ENCODE data around the gene NUCB2.

NUCB2 gene

DNA sequence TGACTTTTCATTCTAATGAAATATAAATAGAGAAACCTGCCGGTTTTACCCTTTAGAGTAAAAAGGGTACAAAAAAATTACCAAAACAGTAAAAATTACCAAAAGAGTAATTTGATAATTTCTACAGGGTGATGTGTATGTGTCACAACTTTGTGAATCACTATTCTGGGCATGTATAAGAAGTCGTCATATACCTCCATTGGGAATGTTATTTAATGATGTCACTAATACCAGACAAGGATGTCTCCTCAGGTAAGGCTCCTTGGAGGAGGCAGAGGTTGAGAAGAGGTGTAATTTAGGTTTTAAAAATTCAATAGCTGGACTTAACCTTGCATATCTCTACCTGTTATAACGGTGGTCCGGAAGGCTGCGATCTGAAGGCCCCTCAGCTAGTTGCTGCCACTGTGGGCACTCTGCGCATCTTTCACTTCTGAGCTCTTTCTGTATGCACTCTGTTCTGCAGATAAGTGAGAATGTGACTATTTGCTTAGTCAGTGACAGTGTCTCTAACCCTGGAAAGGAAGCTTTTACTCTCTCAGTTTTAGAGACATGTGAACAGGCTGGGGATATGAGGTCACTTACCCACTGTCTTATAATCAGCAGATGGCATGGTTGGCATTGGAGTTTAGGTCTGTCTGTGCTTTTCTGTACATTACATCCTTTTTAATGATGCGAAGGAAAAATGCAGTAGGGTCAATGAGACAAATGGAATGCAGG is 74.1 kb downstream of the NUCB2 start:
- TF ChIP-seq, protein P1, sequence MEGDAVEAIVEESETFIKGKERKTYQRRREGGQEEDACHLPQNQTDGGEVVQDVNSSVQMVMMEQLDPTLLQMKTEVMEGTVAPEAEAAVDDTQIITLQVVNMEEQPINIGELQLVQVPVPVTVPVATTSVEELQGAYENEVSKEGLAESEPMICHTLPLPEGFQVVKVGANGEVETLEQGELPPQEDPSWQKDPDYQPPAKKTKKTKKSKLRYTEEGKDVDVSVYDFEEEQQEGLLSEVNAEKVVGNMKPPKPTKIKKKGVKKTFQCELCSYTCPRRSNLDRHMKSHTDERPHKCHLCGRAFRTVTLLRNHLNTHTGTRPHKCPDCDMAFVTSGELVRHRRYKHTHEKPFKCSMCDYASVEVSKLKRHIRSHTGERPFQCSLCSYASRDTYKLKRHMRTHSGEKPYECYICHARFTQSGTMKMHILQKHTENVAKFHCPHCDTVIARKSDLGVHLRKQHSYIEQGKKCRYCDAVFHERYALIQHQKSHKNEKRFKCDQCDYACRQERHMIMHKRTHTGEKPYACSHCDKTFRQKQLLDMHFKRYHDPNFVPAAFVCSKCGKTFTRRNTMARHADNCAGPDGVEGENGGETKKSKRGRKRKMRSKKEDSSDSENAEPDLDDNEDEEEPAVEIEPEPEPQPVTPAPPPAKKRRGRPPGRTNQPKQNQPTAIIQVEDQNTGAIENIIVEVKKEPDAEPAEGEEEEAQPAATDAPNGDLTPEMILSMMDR (conservative IDR thresholded peaks at IDR 0.05; ENCODE audit: control insufficient read depth, insufficient read depth, low read depth, low read length), result no peak
- H3K4me3 ChIP-seq (ENCODE audit: control insufficient read depth, low read depth, low read length), result no peak overlapping the region
- DNase-seq (ENCODE audit: low read depth), result peak; percentile 28

DNA sequence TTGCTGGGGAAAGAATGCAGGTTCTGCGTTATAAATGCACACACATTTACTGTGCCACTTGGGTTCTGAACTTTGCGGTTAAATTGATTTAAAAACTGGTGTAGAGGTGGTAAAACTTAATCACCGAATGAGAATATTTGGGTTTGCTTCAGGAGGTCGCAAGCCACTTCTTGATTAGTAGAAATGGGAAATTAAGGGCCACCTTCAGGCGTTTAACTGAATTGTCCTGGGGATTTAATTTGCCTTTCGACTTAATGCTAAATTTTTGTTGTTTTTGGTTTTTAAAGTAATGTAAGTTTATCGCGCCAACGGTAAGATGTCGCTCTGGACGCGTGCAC is 74.6 kb downstream of the NUCB2 start:
- TF ChIP-seq, protein P1 (conservative IDR thresholded peaks at IDR 0.05; ENCODE audit: control insufficient read depth, insufficient read depth, low read depth, low read length), result peak; percentile 29
- DNase-seq (ENCODE audit: low read depth), result no peak
- peak overlapping the region; percentile 64 for H3K4me3 ChIP-seq (ENCODE audit: control insufficient read depth, low read depth, low read length)

DNA sequence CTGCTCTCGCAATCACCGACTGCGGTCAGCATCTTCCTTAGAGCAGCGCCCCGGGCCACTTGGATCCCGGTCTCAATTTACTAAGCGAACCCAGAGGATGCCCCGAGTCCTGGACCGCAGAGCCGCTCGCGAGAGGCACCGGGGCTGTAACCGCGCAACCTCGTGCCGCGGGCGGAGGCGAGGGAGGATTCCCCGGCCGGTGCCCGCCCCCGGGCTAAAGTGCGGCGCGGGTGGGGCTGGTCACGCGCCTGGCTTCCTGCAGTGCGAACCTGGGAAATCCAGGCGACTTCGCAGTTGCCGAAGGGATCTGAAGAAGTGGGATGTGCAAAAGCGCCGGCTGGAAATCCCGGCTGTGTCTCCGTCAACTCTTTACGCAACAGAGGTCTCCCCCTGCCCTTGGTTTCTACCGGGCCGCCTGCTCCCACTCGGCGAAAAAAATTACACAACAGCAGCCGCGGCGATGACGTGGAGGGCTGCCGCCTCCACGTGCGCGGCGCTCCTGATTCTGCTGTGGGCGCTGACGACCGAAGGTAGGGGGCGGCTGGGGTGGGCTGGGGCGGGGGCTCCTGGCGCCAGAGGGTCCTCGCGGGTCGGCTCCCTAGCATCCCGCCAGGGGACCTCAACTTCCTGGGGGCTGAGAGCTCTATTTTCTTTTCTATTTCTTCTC is 75.1 kb downstream of the NUCB2 start, which contains the start of gene NCR3LG1:
Gene NCR3LG1, plus strand, starts transcription at position 291 of the 667 bp plus-strand sequence. Its CDS starts 170 bp downstream, at position 461.
- peak; percentile 73 for DNase-seq (ENCODE audit: low read depth)
- peak within 1 kb of the TSS; percentile 64 for H3K4me3 ChIP-seq (ENCODE audit: control insufficient read depth, low read depth, low read length)
- TF ChIP-seq, protein P1 (conservative IDR thresholded peaks at IDR 0.05; ENCODE audit: control insufficient read depth, insufficient read depth, low read depth, low read length), result no peak

DNA sequence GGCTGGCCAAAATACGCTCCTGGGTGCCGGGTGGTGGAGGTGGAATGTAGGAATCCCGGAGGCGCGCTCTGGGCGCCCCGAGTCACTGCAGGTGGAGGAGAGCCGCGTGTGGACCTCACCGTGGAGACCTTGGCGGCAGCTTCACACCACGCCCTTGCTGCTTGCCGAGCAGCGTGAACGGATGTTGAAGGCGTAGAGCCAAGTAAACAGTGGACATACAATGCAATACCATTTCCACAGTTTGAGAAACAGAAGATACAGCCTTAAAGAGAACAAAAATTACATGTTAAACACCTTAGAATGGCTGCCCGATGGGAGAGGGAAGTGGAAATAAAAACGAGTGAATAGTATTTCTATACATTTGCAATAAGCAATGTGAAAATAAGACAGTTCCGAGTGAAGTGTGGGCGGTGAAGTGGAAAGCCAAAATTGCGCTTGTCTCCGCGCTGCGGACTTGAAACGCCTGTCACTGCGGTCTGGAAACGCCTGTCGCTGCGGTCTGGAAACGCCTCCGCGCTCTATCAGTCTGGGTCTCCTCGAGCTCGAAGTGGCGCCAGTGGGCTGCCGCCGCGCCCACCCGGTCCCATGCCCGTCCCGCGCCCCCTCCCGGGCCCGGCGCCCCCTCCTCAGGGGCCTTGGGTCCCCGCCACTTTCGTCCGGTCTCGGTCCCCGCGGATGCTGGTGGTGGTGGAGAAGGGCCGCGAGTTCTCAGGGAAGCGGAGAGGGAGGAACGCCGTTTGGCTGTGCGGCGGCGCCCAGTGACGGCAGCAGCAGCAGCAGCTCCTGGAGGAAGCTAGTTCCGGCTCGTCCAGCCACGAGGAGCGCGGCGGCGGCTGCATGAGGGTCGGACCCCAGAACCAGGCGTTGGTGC is 76.6 kb downstream of the NUCB2 start:
- TF ChIP-seq, protein P1 (conservative IDR thresholded peaks at IDR 0.05; ENCODE audit: control insufficient read depth, insufficient read depth, low read depth, low read length), result no peak
- DNase-seq (ENCODE audit: low read depth), result peak; percentile 70
- peak overlapping the region; percentile 64 for H3K4me3 ChIP-seq (ENCODE audit: control insufficient read depth, low read depth, low read length)

DNA sequence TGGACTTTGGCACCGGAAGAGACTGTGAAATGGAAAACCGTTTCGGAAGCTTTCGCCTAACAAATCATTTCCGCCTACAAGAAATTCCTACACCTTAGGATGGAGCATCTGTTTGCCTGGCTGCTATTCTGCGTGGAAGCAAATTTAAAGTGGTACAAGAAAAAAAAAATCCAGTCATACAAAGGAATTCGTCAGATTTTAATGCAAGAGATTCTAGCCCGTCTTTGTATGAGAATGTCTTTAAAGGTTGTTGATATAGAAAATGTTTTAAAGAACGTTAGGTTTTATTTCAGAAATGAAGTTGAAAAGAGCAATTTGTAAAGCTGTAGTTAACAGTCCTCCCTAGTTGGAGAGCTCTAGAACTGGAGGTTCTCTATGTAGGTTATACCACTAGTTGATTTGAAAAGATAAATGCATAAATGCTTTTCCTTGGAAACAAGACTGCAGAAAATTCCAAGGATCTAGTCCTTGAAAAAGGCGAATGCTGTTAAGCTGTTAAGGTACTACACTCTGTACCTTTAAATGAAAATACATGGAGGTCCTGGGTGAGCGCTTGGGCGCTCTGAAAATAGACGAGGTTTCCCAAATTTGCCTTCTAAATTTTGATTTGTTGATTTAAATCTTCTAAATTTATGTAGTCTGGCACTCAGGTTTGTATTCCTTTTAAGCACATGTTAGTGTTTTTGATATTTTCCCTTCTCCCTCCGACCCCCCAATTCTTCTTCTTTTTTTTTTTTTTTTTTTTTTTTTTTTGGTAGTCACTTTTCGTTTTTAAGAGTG is 77.5 kb downstream of the NUCB2 start:
- peak overlapping the region; percentile 64 for H3K4me3 ChIP-seq (ENCODE audit: control insufficient read depth, low read depth, low read length)
- TF ChIP-seq, protein P1 (conservative IDR thresholded peaks at IDR 0.05; ENCODE audit: control insufficient read depth, insufficient read depth, low read depth, low read length), result no peak
- DNase-seq (ENCODE audit: low read depth), result no peak

DNA sequence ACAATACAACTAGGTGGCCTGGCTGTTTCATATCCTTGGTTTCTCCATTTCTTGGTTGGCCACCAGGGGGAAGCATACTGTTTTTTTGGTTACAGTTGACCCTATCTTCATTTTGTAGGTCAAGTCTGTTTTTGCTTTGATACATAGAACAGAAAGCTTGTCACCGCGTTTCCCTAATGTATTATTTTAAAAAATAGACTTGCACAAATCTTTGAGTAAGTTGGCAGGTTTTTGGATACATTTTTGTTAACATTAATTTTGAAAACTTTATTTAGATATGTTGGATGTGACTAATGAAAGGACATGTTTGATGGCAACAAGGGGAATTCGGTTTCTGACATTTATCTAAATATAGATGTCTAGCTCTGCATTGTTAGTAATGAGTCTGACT is 78.1 kb downstream of the NUCB2 start:
- no peak overlapping the region for H3K4me3 ChIP-seq (ENCODE audit: control insufficient read depth, low read depth, low read length)
- TF ChIP-seq, protein P1 (conservative IDR thresholded peaks at IDR 0.05; ENCODE audit: control insufficient read depth, insufficient read depth, low read depth, low read length), result peak; percentile 70
- peak; percentile 84 for DNase-seq (ENCODE audit: low read depth)
